GM10248 (cell line): ENCODE results near the gene DYRK1B.

Experiments used
- CTCF ChIA-PET: fragments of 300-600 bp; sonication (Branson Sonifier 250); formaldehyde crosslinking; extraction: SDS; loops from one replicate; lab custom pipeline; 2021; ENCODE audit warnings: antibody characterized with exemption; lab: Yijun Ruan, JAX
- POLR2A ChIA-PET: fragments of 350-650 bp; sonication (Branson Sonifier 250); formaldehyde crosslinking; extraction: SDS; loops from one replicate; lab custom pipeline; 2020; ENCODE audit warnings: antibody characterized with exemption; lab: Yijun Ruan, JAX
- DNase-seq: peaks from one replicate; pipeline ENCODE4 v3.0.0; 2012; ENCODE audit errors: extremely low spot score
- TF ChIP-seq, protein P1 (sequence below): IDR thresholded peaks from 2 replicates; pipeline ENCODE4 v1.5.1; 2012; ENCODE audit warnings: mild to moderate bottlenecking, low read depth; ENCODE audit errors: extremely low read depth, missing control alignments, control extremely low read depth

DYRK1B gene

GRCh38 chr19:39788244-39788643, 45.7 kb downstream of the DYRK1B start:
- ChIA-PET CTCF (interaction anchor here (1.4 to 2.6 kb wide), 4 partner anchors 8 to 115 kb away, joined by 3 to 10 read pairs (median 7); no protein-coding TSS in a partner anchor), POLR2A (interaction anchor here (0.5 kb wide), 1 partner anchor 17 kb away, joined by 8 read pairs; no protein-coding TSS in a partner anchor)
- TF ChIP-seq, protein P1, sequence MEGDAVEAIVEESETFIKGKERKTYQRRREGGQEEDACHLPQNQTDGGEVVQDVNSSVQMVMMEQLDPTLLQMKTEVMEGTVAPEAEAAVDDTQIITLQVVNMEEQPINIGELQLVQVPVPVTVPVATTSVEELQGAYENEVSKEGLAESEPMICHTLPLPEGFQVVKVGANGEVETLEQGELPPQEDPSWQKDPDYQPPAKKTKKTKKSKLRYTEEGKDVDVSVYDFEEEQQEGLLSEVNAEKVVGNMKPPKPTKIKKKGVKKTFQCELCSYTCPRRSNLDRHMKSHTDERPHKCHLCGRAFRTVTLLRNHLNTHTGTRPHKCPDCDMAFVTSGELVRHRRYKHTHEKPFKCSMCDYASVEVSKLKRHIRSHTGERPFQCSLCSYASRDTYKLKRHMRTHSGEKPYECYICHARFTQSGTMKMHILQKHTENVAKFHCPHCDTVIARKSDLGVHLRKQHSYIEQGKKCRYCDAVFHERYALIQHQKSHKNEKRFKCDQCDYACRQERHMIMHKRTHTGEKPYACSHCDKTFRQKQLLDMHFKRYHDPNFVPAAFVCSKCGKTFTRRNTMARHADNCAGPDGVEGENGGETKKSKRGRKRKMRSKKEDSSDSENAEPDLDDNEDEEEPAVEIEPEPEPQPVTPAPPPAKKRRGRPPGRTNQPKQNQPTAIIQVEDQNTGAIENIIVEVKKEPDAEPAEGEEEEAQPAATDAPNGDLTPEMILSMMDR, result no peak
- no peak for DNase-seq

- TF ChIP-seq, protein P1, result no peak
- ChIA-PET POLR2A (no interaction called here), CTCF (interaction anchor here (1.2 to 4.6 kb wide), 5 partner anchors 9 to 63 kb away, joined by 8 to 31 read pairs (median 10); no protein-coding TSS in a partner anchor)
- DNase-seq, result no peak
These were observed 53.1 kb downstream of the DYRK1B start for GRCh38 chr19:39780894-39781293.

- DNase-seq, result peak; percentile 21
- ChIA-PET POLR2A (no interaction called here), CTCF (interaction anchor here (0.6 to 4.6 kb wide), 2 partner anchors 11 to 14 kb away, joined by 3 to 19 read pairs; no protein-coding TSS in a partner anchor)
- TF ChIP-seq, protein P1, result no peak
These were observed 55.2 kb downstream of the DYRK1B start, which contains the start of gene LEUTX for GRCh38 chr19:39778763-39779162. TSS of gene LEUTX (plus strand) at chr19:39778854. CDS start at chr19:39778921, 67 bp downstream.
